GM10248 (cell line): ENCODE measurements around the gene NLRP1.
"Not testable (repeated sequence)": the region's sequence is repeated elsewhere in the genome, so short reads cannot be mapped to it uniquely, and the experiment has no call there.

Source experiments
- CTCF ChIA-PET: fragments of 300-600 bp; sonication (Branson Sonifier 250); formaldehyde crosslinking; extraction: SDS; loops from one replicate; lab custom pipeline; 2021; ENCODE audit warnings: antibody characterized with exemption; lab: Yijun Ruan, JAX
- POLR2A ChIA-PET: fragments of 350-650 bp; sonication (Branson Sonifier 250); formaldehyde crosslinking; extraction: SDS; loops from one replicate; lab custom pipeline; 2020; ENCODE audit warnings: antibody characterized with exemption; lab: Yijun Ruan, JAX
- DNase-seq: peaks from one replicate; pipeline ENCODE4 v3.0.0; 2012; ENCODE audit errors: extremely low spot score
- TF ChIP-seq, protein P1 (sequence below): IDR thresholded peaks from 2 replicates; pipeline ENCODE4 v1.5.1; 2012; ENCODE audit warnings: mild to moderate bottlenecking, low read depth; ENCODE audit errors: extremely low read depth, missing control alignments, control extremely low read depth

The NLRP1 gene

DNA sequence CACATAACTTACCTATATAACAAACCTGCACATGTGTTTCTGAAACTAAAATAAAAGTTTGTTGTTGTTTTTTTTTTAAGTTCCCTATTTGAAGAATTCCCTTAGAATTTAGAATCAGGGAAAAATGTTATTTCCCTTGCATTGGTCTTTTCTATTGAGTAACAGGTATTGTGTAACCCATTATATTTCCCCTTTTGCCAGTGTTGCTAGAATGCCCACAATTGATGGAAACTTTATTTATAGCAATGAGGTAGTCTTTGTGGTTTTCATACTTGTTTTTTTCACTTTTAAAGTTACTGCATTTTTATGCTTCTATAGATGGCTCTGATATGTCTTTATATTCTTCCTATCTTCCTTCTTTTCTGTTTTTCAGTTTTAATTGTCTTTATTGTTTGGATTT is 3.9 kb downstream of the NLRP1 start:
- TF ChIP-seq, protein P1, sequence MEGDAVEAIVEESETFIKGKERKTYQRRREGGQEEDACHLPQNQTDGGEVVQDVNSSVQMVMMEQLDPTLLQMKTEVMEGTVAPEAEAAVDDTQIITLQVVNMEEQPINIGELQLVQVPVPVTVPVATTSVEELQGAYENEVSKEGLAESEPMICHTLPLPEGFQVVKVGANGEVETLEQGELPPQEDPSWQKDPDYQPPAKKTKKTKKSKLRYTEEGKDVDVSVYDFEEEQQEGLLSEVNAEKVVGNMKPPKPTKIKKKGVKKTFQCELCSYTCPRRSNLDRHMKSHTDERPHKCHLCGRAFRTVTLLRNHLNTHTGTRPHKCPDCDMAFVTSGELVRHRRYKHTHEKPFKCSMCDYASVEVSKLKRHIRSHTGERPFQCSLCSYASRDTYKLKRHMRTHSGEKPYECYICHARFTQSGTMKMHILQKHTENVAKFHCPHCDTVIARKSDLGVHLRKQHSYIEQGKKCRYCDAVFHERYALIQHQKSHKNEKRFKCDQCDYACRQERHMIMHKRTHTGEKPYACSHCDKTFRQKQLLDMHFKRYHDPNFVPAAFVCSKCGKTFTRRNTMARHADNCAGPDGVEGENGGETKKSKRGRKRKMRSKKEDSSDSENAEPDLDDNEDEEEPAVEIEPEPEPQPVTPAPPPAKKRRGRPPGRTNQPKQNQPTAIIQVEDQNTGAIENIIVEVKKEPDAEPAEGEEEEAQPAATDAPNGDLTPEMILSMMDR = no peak
- no peak for DNase-seq
- CTCF ChIA-PET = no interaction called here
- POLR2A ChIA-PET = no interaction called here

DNA sequence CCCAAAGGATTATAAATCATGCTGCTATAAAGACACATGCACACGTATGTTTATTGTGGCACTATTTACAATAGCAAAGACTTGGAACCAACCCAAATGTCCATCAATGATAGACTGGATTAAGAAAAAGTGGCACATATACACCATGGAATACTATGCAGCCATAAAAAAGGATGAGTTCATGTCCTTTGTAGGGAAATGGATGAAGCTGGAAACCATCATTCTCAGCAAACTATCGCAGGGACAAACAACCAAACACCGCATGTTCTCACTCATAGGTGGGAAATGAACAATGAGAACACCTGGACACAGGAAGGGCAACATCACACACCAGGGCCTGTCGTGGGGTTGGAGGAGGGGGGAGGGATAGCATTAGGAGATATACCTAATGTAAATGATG is 5.5 kb downstream of the NLRP1 start:
- POLR2A ChIA-PET, DNase-seq, CTCF ChIA-PET: not testable (repeated sequence)

DNA sequence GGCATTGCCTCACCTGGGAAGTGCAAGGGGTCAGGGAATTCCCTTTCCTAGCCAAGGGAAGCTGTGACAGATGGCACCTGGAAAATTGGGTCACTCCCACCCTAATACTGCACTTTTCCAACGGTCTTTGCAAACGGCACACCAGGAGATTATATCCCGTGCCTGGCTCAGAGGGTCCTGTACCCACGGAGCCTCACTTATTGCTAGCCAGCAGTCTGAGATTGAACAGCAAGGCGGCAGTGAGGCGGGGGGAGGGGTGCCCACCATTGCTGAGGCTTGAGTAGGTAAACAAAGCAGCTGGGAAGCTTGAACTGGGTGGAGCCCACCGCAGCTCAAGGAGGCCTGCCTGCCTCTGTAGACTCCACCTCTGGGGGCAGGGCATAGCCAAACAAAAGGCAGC is 11.3 kb downstream of the NLRP1 start:
- POLR2A ChIA-PET, DNase-seq: not testable (repeated sequence)
- CTCF ChIA-PET = interaction anchor here (1.5 kb wide), 1 partner anchor 13 kb away, joined by 4 read pairs; no protein-coding TSS in a partner anchor

DNA sequence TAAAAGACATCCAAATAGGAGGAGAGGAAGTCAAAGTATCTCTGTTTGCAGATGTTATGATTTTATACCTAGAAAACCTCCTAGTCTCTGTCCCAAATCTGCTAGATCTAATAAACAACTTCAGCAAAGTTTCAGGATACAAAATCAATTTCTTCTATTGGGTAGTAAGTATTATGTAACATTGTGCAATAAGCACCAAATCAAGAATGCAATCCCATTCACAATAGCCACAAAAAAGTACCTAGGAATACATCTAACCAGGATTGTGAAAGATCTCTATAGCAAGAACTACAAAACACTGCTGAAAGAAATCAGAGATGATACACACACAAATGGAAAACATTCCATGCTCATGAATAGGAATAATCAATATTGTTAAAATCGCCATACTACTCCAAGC is 13.0 kb downstream of the NLRP1 start:
- CTCF ChIA-PET = no interaction called here
- no peak for DNase-seq
- POLR2A ChIA-PET = no interaction called here
- TF ChIP-seq, protein P1 = no peak

DNA sequence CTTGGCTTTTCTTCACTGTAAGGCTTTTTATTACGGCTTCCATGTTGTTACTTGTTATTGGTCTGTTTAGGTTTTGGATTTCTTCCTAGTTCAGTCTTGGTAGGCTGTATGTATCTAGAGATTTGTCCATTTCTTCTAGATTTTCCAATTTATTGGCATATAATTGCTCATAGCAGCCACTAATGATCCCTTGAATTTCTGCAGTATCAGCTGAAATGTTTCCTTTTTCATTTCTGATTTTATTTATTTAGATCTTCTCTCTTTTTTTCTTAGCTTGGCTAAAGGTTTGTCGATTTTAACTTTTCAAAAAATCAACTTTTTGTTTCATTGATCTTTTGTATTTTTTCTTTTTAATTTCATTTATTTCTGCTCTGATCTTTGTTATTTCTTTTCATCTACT is 18.5 kb downstream of the NLRP1 start:
- TF ChIP-seq, protein P1 = no peak
- POLR2A ChIA-PET = no interaction called here
- no peak for DNase-seq
- CTCF ChIA-PET = interaction anchor here (0.8 kb wide), 1 partner anchor 907 kb away, joined by 3 read pairs; no protein-coding TSS in a partner anchor

DNA sequence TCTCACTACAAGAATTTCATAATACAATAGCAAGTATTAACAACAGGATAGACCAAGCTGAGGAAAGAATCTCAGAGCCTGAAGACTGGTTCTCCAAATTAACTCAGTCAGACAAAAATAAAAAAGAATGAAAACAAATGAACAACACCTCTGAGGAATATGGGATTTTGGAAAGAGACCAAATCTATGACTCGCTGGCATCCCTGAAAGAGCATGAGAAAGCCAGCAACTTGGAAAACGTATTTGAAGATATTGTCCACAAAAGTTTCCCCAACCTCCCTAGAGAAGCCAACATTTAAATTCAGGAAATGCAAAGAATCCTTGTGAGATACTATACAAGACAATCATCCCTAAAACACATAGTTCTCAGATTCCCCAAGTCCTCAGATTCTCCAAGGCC is 20.9 kb downstream of the NLRP1 start:
- CTCF ChIA-PET = no interaction called here
- TF ChIP-seq, protein P1 = no peak
- no peak for DNase-seq
- POLR2A ChIA-PET = no interaction called here

DNA sequence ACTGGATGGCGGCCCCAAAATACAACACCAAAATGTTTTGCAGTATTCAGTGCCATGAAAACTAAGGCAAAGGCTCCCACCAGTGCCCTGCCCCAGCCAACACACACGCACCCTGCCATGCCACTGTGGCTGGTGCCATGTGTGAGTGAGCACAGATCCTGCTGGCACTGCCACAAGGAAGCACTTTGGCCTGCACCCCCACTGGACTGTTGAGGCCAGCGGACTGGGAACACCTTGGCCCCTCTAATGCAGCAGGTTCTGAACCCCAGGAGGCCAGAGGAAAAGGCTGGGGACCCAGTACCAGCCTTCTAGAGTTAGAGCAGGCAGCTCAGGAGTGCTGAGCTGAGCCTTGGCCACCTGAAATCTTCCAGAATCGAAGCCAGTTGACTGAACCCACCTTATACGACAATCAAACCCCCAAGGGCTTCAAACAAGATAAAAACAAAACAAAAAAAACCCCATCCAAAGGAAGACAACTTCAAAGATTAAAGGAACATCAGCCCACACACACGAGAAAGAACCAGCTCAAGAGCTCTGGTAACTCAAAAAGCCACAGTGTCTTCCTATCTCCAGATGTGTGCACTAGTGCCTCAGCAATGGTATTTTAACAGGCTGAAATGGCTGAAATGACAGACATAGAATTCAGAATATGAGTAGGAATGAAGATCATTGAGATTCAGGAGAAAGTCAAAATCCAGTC is 21.5 kb downstream of the NLRP1 start:
- peak; percentile 5 for DNase-seq
- TF ChIP-seq, protein P1 = no peak
- ChIA-PET POLR2A (no interaction called here), CTCF (no interaction called here)
